ENCODE measurements around the gene ENTPD7.

DNA sequence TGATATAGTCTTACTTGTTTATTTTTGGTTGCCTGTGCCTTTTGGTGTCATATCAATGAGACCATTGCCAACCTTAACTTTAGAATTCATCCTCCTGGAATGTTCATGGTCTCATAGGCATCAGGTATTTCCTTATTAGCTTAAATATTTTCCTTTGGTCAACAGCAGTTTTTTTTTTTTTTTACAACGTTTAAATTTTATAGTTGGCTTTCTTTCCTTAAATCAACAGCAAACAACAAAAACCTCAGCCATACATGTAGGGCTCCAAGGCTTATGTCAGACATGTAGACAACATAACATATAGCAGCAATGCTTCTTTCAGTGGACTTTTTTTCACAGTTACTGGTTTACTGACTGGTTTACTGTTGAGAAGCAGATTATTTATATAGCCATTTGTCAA is 22.7 kb downstream of the ENTPD7 start:
- TF ChIP-seq, protein P1, sequence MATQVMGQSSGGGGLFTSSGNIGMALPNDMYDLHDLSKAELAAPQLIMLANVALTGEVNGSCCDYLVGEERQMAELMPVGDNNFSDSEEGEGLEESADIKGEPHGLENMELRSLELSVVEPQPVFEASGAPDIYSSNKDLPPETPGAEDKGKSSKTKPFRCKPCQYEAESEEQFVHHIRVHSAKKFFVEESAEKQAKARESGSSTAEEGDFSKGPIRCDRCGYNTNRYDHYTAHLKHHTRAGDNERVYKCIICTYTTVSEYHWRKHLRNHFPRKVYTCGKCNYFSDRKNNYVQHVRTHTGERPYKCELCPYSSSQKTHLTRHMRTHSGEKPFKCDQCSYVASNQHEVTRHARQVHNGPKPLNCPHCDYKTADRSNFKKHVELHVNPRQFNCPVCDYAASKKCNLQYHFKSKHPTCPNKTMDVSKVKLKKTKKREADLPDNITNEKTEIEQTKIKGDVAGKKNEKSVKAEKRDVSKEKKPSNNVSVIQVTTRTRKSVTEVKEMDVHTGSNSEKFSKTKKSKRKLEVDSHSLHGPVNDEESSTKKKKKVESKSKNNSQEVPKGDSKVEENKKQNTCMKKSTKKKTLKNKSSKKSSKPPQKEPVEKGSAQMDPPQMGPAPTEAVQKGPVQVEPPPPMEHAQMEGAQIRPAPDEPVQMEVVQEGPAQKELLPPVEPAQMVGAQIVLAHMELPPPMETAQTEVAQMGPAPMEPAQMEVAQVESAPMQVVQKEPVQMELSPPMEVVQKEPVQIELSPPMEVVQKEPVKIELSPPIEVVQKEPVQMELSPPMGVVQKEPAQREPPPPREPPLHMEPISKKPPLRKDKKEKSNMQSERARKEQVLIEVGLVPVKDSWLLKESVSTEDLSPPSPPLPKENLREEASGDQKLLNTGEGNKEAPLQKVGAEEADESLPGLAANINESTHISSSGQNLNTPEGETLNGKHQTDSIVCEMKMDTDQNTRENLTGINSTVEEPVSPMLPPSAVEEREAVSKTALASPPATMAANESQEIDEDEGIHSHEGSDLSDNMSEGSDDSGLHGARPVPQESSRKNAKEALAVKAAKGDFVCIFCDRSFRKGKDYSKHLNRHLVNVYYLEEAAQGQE (IDR thresholded peaks at IDR 0.05; ENCODE audit: low read depth), result no peak
- TF ChIP-seq EP300 (IDR thresholded peaks at IDR 0.05; ENCODE audit: borderline replicate concordance), result peak; percentile 27; the same call in 1 of the 2 replicates
- no peak for TF ChIP-seq CREB1 (IDR thresholded peaks at IDR 0.05; ENCODE audit: low read depth)
- no peak for TF ChIP-seq RAD21 (IDR thresholded peaks at IDR 0.05; ENCODE audit: low read depth)
- no peak for TF ChIP-seq EGR1 (IDR thresholded peaks at IDR 0.05)
- TF ChIP-seq ZBTB7A (IDR thresholded peaks at IDR 0.05; ENCODE audit: low read depth), result no peak
- peak; percentile 55; the same call in 1 of the 2 replicates for TF ChIP-seq FOXM1 (IDR thresholded peaks at IDR 0.05; ENCODE audit: borderline replicate concordance, low read depth)
- no peak for TF ChIP-seq MAX (IDR thresholded peaks at IDR 0.05)

Measured in Ishikawa (cell line).